Keratinocyte (primary cell): ENCODE results near the gene HSDL1.

Experiments used
- EZH2 ChIP-seq: IDR thresholded peaks from one replicate; pipeline ENCODE4 v1.6.1; 2012; ENCODE audit warnings: inconsistent platforms, mild to moderate bottlenecking, low read length, moderate library complexity
- TF ChIP-seq, protein P1 (sequence below), 3 experiments: IDR thresholded peaks in 1 of 3; conservative IDR thresholded peaks in 1 of 3; optimal IDR thresholded peaks in 1 of 3; 2 replicates in 2 of 3; 3 replicates in 1 of 3; pipeline versions ENCODE3 to v1.5.1; 2011; ENCODE audit warnings: low read length in 3 of 3, mild to moderate bottlenecking in 3 of 3, moderate library complexity in 2 of 3, control low read depth in 1 of 3, inconsistent platforms in 1 of 3; ENCODE audit not compliant: insufficient read depth in 2 of 3; ENCODE audit errors: extremely low read depth in 1 of 3

DNA sequence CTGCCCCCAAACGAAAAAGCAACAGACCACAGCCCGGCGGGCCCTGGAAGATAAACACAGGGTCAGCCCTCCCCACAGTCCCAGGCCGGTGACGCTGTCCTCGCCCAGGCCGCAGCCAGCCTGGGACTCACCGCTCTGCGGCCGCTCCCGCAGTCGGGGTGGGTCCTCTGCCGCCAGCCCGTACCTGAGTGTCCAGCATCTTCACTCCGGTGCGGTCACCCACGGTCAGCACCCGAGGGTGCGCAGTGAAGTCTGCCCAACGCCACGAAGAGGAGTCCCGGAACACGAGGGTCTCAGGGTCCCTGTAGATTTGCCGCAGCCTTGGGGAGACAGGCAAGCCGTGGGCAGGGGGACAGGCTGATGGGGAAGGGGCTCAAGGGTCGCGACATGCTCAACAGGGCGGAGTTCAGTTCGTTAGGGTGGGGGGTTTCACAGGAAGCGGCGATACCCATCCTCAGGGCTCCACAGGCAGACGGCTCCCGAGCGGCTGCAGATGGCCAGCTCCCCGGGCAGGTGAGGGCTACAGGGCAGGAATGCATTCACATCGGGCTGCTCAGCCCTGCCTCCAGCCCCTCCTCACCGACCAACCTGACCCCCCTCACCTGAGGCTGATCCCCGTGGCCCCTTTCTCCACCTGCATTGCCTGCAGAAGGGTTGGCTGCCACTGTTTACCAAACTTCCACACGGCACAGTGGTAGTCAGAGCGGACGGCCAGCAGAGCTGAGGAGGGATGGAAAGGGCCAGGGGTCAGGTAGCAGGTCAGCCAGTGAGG, 36.4 kb upstream of the HSDL1 start:
- TF ChIP-seq, protein P1, sequence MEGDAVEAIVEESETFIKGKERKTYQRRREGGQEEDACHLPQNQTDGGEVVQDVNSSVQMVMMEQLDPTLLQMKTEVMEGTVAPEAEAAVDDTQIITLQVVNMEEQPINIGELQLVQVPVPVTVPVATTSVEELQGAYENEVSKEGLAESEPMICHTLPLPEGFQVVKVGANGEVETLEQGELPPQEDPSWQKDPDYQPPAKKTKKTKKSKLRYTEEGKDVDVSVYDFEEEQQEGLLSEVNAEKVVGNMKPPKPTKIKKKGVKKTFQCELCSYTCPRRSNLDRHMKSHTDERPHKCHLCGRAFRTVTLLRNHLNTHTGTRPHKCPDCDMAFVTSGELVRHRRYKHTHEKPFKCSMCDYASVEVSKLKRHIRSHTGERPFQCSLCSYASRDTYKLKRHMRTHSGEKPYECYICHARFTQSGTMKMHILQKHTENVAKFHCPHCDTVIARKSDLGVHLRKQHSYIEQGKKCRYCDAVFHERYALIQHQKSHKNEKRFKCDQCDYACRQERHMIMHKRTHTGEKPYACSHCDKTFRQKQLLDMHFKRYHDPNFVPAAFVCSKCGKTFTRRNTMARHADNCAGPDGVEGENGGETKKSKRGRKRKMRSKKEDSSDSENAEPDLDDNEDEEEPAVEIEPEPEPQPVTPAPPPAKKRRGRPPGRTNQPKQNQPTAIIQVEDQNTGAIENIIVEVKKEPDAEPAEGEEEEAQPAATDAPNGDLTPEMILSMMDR (optimal IDR thresholded peaks at IDR 0.05 in 1 of 3, IDR thresholded peaks at IDR 0.05 in 1 of 3, conservative IDR thresholded peaks at IDR 0.05 in 1 of 3; ENCODE audit: extremely low read depth in 1 of 3, insufficient read depth in 2 of 3, low read length in 3 of 3), result no peak
- TF ChIP-seq EZH2, result no peak
